Liver (tissue), 3 donors: ENCODE results near the gene PELI2.

Experiments
- ATF3 ChIP-seq: IDR thresholded peaks from 2 replicates; pipeline ENCODE4 v1.6.1; 2016; ENCODE audit warnings: antibody characterized with exemption
- CTCF ChIP-seq: fragments of 150-350 bp; IDR thresholded peaks from 2 replicates; pipeline ENCODE4 v1.5.1; 2017; ENCODE audit warnings: improper control_type of control experiment, low read depth, low read length; ENCODE audit not compliant: missing input control
- EGR1 ChIP-seq, 2 donors: IDR thresholded peaks; 2 replicates each; pipeline ENCODE4 v1.6.1; 2016 to 2018; ENCODE audit warnings: antibody characterized with exemption in 2 of 2, low read depth in 2 of 2
- HNF4G ChIP-seq: IDR thresholded peaks from 2 replicates; pipeline ENCODE4 v1.6.1; 2016; ENCODE audit warnings: antibody characterized with exemption
- MAX ChIP-seq: IDR thresholded peaks from 2 replicates; pipeline ENCODE4 v1.6.1; 2016; ENCODE audit warnings: antibody characterized with exemption
- RAD21 ChIP-seq, 2 donors: IDR thresholded peaks; 2 replicates each; pipeline ENCODE4 v1.6.1; 2016; ENCODE audit warnings: antibody characterized with exemption in 2 of 2, mild to moderate bottlenecking in 2 of 2
- RXRA ChIP-seq, 2 donors: IDR thresholded peaks; 2 replicates each; pipeline ENCODE4 v1.6.1; 2017 to 2018; ENCODE audit warnings: antibody characterized with exemption in 2 of 2, mild to moderate bottlenecking in 1 of 2
- SP1 ChIP-seq: IDR thresholded peaks from 2 replicates; pipeline ENCODE4 v1.6.1; 2018; ENCODE audit warnings: antibody characterized with exemption, mild to moderate bottlenecking
- TAF1 ChIP-seq: conservative IDR thresholded peaks from 2 replicates; pipeline ENCODE4 v1.6.1; 2016; ENCODE audit warnings: antibody characterized with exemption, mild to moderate bottlenecking
- YY1 ChIP-seq: IDR thresholded peaks from 2 replicates; pipeline ENCODE4 v1.6.1; 2016; ENCODE audit warnings: antibody characterized with exemption, mild to moderate bottlenecking
- TF ChIP-seq, protein P1 (sequence below): IDR thresholded peaks from 2 replicates; pipeline ENCODE4 v1.6.1; 2016; ENCODE audit warnings: antibody characterized with exemption
- TF ChIP-seq, protein P2 (sequence below): IDR thresholded peaks from 2 replicates; pipeline ENCODE4 v1.6.1; 2016; ENCODE audit warnings: antibody characterized with exemption, mild to moderate bottlenecking
- donor health status: healthy.
- donor health status: healthy.

GRCh38 chr14:56195223-56195622, 77.0 kb downstream of the PELI2 start:
- TF ChIP-seq CTCF (no peak), EGR1 (IDR thresholded peaks at IDR 0.05; ENCODE audit: low read depth in 2 of 2) (no peak), YY1 (no peak), TAF1 (no peak), HNF4G (no peak), SP1 (no peak), ATF3 (no peak), RAD21 (IDR thresholded peaks at IDR 0.05) (no peak), RXRA (IDR thresholded peaks at IDR 0.05) (no peak), MAX (no peak)
- TF ChIP-seq, protein P1, sequence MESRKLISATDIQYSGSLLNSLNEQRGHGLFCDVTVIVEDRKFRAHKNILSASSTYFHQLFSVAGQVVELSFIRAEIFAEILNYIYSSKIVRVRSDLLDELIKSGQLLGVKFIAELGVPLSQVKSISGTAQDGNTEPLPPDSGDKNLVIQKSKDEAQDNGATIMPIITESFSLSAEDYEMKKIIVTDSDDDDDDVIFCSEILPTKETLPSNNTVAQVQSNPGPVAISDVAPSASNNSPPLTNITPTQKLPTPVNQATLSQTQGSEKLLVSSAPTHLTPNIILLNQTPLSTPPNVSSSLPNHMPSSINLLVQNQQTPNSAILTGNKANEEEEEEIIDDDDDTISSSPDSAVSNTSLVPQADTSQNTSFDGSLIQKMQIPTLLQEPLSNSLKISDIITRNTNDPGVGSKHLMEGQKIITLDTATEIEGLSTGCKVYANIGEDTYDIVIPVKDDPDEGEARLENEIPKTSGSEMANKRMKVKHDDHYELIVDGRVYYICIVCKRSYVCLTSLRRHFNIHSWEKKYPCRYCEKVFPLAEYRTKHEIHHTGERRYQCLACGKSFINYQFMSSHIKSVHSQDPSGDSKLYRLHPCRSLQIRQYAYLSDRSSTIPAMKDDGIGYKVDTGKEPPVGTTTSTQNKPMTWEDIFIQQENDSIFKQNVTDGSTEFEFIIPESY: no peak
- TF ChIP-seq, protein P2, sequence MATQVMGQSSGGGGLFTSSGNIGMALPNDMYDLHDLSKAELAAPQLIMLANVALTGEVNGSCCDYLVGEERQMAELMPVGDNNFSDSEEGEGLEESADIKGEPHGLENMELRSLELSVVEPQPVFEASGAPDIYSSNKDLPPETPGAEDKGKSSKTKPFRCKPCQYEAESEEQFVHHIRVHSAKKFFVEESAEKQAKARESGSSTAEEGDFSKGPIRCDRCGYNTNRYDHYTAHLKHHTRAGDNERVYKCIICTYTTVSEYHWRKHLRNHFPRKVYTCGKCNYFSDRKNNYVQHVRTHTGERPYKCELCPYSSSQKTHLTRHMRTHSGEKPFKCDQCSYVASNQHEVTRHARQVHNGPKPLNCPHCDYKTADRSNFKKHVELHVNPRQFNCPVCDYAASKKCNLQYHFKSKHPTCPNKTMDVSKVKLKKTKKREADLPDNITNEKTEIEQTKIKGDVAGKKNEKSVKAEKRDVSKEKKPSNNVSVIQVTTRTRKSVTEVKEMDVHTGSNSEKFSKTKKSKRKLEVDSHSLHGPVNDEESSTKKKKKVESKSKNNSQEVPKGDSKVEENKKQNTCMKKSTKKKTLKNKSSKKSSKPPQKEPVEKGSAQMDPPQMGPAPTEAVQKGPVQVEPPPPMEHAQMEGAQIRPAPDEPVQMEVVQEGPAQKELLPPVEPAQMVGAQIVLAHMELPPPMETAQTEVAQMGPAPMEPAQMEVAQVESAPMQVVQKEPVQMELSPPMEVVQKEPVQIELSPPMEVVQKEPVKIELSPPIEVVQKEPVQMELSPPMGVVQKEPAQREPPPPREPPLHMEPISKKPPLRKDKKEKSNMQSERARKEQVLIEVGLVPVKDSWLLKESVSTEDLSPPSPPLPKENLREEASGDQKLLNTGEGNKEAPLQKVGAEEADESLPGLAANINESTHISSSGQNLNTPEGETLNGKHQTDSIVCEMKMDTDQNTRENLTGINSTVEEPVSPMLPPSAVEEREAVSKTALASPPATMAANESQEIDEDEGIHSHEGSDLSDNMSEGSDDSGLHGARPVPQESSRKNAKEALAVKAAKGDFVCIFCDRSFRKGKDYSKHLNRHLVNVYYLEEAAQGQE: no peak
